ENCODE data around the gene ACTR1A. TPM values are rescaled to one million over a fixed set of nuclear protein-coding genes. Genes with fewer than 3 reads are reported as not detected.
"Not testable (repeated sequence)": the region's sequence is repeated elsewhere in the genome, so short reads cannot be mapped to it uniquely, and the experiment has no call there.

ACTR1A gene
- total and polyA plus RNA-seq, 2 donors = 60.2 to 63.7 TPM

DNA sequence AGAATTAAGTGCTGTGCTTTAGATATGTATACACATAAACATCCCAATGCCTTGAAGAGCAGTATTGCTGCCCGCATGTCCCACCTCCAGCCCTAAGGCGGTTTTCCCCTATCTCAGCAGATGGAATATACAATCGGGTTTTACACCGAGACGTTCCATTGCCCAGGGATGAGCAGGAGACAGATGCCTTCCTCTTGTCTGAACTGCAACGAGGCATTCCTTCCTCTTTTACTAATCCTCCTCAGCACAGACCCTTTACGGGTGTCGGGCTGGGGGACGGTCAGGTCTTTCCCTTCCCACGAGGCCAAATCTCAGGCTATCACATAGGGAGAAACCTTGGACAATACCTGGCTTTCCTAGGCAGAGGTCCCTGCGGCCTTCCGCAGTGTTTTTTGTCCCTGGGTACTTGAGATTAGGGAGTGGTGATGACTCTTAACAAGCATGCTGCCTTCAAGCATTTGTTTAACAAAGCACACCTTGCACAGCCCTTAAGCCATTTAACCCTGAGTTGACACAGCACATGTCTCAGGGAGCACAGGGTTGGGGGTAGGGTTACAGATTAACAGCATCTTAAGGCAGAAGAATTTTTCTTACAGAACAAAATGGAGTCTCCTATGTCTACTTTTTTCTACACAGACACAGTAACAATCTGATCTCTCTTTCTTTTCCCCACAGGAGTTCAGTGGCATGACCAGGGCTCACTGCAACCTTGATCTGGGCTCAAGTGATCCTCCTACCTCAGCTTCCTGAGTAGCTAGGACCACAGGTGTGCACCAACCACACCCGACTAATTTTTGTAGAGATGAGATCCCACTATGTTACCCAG lies 47.6 kb downstream of the ACTR1A start:
- H3K4me1 ChIP-seq (ENCODE audit: control insufficient read depth in 2 of 2, insufficient read depth in 2 of 2, low read length in 2 of 2) = peaks cover 4 to 15% of the 10 kb centered on the region in 2 donors
- H3K9me3 ChIP-seq (ENCODE audit: control insufficient read depth in 2 of 2, insufficient read depth in 1 of 2, low read length in 1 of 2); DNase-seq (ENCODE audit: low read depth in 6 of 9, low spot score in 9 of 9); H3K4me3 ChIP-seq (ENCODE audit: low read length in 2 of 2); H3K27me3 ChIP-seq (ENCODE audit: control insufficient read depth in 2 of 2, insufficient read depth in 1 of 2, low read length in 1 of 2); H3K27ac ChIP-seq (ENCODE audit: low read depth in 1 of 2, low read length in 1 of 2): not testable (repeated sequence)
- peaks cover 0 to 15% of the 10 kb centered on the region in 2 donors for H3K36me3 ChIP-seq (ENCODE audit: control insufficient read depth in 2 of 2, insufficient read depth in 2 of 2, low read length in 1 of 2)
- WGBS = 94% methylated on average over 13 of the region's 13 CpGs

DNA sequence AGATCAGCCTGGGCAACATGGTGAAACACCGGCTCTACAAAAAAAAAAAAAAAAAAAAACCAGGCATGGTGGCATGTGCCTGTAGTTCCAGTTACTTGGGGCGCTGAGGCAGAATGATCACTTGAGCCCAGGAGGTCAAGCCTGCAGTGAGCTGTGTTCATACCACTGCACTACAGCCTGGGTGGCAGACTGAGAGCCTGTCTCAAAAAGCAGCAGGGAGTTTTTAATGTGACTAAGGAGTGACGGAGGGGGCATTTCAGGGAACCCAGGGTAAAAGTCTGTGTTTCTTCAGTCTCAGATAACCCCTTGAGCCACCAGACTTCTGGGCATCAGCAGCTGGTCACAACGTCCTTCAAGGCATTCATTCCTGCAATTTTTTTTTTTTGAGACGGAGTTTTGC lies 49.0 kb downstream of the ACTR1A start:
- no peak for DNase-seq (ENCODE audit: low read depth in 6 of 9, low spot score in 9 of 9)
- H3K4me1 ChIP-seq (ENCODE audit: control insufficient read depth in 2 of 2, insufficient read depth in 2 of 2, low read length in 2 of 2) = peaks cover 6 to 23% of the 10 kb centered on the region in 2 donors

DNA sequence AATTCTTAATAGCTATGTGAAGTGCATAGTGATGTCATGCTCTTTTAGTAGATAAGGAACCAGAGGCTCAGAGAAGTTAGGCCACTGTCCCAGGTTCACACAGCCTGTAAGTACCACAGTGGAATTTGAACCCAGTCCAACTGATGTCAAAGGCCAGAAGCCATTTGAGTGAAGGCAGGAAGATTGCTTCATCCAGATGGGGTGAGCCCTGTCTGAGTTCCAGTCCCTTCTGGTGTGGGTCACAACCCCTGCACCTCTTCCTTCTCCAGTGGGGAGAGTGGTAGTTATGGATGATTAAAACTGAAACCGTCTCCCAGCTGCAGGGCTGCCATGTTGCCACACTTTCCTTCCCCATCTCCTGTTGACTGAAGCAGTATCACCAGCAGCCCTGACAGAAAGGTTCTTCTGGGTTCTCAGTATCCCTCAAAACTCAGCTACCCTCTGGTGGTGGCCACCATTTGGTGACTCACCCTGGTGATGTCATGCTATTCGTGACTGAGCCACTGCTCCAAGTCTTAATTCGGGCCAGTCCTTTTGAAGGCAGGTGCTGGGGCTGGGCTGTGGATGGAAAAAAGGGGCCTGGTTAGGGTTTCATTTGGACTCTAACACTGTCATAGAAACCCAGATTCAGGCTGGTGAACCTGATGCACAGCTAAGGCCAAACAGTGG lies 49.7 kb downstream of the ACTR1A start:
- 92% methylated on average over 3 of the region's 3 CpGs for WGBS
- Histone ChIP-seq H3K27ac (ENCODE audit: low read depth in 1 of 2, low read length in 1 of 2) (peak overlapping the region in 1 of 2 donors; percentile 15), H3K9me3 (ENCODE audit: control insufficient read depth in 2 of 2, insufficient read depth in 1 of 2, low read length in 1 of 2) (no peaks in the 10 kb centered on the region), H3K4me1 (ENCODE audit: control insufficient read depth in 2 of 2, insufficient read depth in 2 of 2, low read length in 2 of 2) (peaks cover 6 to 23% of the 10 kb centered on the region in 2 donors), H3K27me3 (ENCODE audit: control insufficient read depth in 2 of 2, insufficient read depth in 1 of 2, low read length in 1 of 2) (no peaks in the 10 kb centered on the region), H3K36me3 (ENCODE audit: control insufficient read depth in 2 of 2, insufficient read depth in 2 of 2, low read length in 1 of 2) (peaks cover 0 to 15% of the 10 kb centered on the region in 2 donors), H3K4me3 (ENCODE audit: low read length in 2 of 2) (no peak overlapping the region)
- DNase-seq (ENCODE audit: low read depth in 6 of 9, low spot score in 9 of 9) = no peak

More for the DNA sequence above, 49.0 kb downstream of the ACTR1A start:
- Histone ChIP-seq H3K27me3 (ENCODE audit: control insufficient read depth in 2 of 2, insufficient read depth in 1 of 2, low read length in 1 of 2) (no peaks in the 10 kb centered on the region), H3K9me3 (ENCODE audit: control insufficient read depth in 2 of 2, insufficient read depth in 1 of 2, low read length in 1 of 2) (no peaks in the 10 kb centered on the region), H3K36me3 (ENCODE audit: control insufficient read depth in 2 of 2, insufficient read depth in 2 of 2, low read length in 1 of 2) (peaks cover 0 to 15% of the 10 kb centered on the region in 2 donors), H3K4me3 (ENCODE audit: low read length in 2 of 2) (no peak overlapping the region), H3K27ac (ENCODE audit: low read depth in 1 of 2, low read length in 1 of 2) (no peak overlapping the region)
- WGBS = 95% methylated on average over 5 of the region's 5 CpGs

DNA sequence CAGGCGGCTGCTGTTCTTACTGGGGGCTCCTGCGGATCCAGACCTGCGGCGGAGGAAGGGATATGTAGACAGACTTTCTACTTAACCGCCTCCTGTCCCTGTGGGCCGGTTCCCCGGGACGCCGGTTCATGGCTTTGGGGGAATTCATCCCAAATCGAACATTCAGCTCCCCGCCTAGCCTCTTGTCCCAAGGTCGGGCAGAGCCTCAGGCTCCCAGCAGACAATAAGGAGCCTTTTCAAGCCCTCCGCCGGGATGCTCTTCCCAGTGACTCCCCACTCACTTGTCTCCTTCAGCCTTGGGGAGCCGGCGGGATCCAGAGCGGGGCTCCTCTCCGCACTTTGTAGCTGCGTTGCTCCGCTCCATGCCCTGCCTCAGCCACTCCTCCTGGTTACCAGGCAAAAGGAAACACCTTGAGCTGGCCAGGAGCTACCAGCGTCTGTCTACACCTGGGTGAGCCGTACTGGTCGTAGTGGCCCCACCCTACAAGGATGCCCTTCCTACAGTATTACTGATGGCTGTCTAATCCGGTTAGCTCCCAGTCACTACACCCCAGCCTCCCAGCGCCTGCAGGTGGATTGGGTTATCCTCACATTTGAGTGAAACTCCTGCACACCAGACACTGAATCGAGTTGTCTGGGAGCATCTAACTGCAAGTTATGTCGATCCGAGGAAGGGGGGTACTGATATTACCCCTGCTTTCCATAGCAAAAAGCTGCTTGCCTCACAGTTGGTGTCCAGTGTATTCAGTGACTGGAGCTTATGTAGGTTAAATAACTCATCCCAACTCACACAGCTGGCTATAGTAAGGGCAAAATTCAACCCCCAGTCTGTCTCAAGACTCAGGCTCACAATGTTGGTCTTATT lies 51.2 kb downstream of the ACTR1A start, which contains the start of gene C10orf95:
Gene C10orf95 (minus strand): TSS at position 439 of the 865 bp plus-strand sequence. CDS start 450 bp downstream, outside the sequence.
- WGBS = 43% methylated on average over 28 of the region's 28 CpGs
- no peaks in the 10 kb centered on the region for H3K27me3 ChIP-seq (ENCODE audit: control insufficient read depth in 2 of 2, insufficient read depth in 1 of 2, low read length in 1 of 2)
- peak within 1 kb of the TSS in 1 of 2 donors; percentile 91 for H3K27ac ChIP-seq (ENCODE audit: low read depth in 1 of 2, low read length in 1 of 2)
- peaks cover 0 to 15% of the 10 kb centered on the region in 2 donors for H3K36me3 ChIP-seq (ENCODE audit: control insufficient read depth in 2 of 2, insufficient read depth in 2 of 2, low read length in 1 of 2)
- H3K4me1 ChIP-seq (ENCODE audit: control insufficient read depth in 2 of 2, insufficient read depth in 2 of 2, low read length in 2 of 2) = peaks cover 6 to 23% of the 10 kb centered on the region in 2 donors
- H3K9me3 ChIP-seq (ENCODE audit: control insufficient read depth in 2 of 2, insufficient read depth in 1 of 2, low read length in 1 of 2) = no peaks in the 10 kb centered on the region
- H3K4me3 ChIP-seq (ENCODE audit: low read length in 2 of 2) = peak within 1 kb of the TSS; percentile 57 to 89
- no peak for DNase-seq (ENCODE audit: low read depth in 6 of 9, low spot score in 9 of 9)

DNA sequence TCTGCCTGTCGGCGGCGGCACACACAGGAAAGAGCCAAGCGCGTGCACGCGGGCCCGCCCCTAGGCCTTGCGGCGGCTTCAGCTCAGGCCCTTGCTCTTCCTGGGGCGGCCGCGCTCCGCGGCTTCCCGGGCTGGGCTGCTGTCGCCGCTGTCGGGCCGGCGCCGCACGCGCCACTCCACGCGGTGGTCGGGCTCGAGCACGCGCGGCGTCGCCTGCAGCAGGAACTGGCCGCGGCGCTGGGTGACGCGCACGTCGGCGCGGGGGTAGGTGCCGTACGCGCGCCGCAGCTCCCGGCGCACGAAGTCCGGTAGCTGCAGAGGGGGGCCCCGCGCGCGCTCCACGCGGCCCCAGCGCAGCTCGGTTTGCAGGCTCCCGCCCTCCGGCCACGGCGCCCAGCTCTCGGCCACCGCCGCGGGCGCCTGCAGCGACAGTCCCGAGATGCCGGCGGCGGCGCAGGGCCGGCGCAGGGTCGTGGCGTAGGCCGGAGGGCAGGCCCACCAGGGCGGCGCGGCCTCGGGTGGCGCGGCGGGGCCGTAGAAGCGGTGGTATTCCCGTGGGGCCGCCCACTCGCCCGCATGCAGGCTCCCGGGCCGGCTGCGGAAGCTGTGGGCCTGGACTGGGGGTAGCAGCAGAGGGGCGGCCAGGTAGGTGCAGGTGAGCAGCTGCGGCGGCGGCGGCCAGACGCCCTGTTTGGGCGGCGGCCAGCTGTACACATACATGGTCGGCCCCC lies 52.0 kb downstream of the ACTR1A start:
- Histone ChIP-seq H3K4me1 (ENCODE audit: control insufficient read depth in 2 of 2, insufficient read depth in 2 of 2, low read length in 2 of 2) (peaks cover 6 to 23% of the 10 kb centered on the region in 2 donors), H3K4me3 (ENCODE audit: low read length in 2 of 2) (peak overlapping the region; percentile 57 to 89), H3K36me3 (ENCODE audit: control insufficient read depth in 2 of 2, insufficient read depth in 2 of 2, low read length in 1 of 2) (peaks cover 0 to 8% of the 10 kb centered on the region in 2 donors), H3K27ac (ENCODE audit: low read depth in 1 of 2, low read length in 1 of 2) (peak overlapping the region; percentile 81 to 91), H3K9me3 (ENCODE audit: control insufficient read depth in 2 of 2, insufficient read depth in 1 of 2, low read length in 1 of 2) (no peaks in the 10 kb centered on the region), H3K27me3 (ENCODE audit: control insufficient read depth in 2 of 2, insufficient read depth in 1 of 2, low read length in 1 of 2) (no peaks in the 10 kb centered on the region)
- WGBS = under 1% methylated on average over 104 of the region's 104 CpGs
- DNase-seq (ENCODE audit: low read depth in 6 of 9, low spot score in 9 of 9) = peak; percentile 57 to 91 (median 81)

DNA sequence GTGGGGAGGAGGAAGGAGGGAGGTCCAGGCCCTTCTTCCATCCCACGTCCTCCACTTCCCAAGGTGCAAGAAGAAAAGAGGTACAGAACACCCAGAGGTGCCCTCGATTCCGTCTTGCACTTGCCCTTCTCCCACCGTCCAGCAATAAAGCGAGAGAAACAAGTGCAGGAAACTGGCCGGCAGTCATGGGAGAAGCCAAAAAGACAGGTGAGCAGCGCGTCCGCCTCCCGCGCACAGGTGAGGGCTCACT lies 52.5 kb downstream of the ACTR1A start:
- Histone ChIP-seq H3K4me1 (ENCODE audit: control insufficient read depth in 2 of 2, insufficient read depth in 2 of 2, low read length in 2 of 2) (peaks cover 6 to 23% of the 10 kb centered on the region in 2 donors), H3K27ac (ENCODE audit: low read depth in 1 of 2, low read length in 1 of 2) (peak overlapping the region; percentile 81 to 91)
- WGBS = 0% methylated on average over 11 of the region's 11 CpGs

DNA sequence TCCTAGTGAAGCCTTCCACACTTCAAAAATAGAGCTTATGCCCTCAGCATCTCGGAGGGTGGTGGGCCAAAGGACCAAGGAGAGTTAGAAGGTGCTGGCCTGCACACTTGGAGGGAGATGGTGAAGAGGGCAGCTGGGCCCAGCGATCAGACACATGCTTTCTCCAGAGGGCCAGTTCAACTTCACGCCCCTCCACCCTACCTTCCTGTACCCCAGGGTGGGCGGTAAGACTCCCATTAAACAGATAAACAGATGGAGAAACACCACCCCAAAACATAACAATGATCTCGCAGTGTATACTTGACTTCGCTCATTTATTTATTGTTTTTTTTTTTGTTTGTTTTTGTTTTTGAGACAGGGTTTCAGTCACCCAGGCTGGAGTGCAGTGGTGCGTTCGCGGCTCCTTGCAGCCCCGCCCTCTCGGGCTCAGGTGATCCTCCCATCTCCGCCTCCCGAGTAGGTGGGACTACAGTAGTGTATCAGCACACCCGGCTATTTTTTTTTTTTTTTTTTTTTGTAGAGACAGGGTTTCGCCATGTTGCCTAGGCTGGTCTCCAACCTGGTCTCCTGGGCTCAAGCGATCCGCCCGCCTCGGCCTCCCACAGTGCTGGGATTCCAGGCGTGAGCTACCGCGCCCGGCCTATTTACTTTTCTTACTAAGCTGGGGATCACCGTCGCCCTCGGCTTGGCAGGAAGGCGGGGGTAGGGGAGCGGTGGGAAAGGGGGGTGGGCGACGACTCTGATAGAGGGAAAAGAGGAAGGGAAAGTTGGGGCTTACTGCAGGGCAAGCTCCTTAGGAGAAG lies 53.0 kb downstream of the ACTR1A start:
- peak in 5 of 9 donors; percentile 66 to 87 (median 68) for DNase-seq (ENCODE audit: low read depth in 6 of 9, low spot score in 9 of 9)
- H3K27me3 ChIP-seq (ENCODE audit: control insufficient read depth in 2 of 2, insufficient read depth in 1 of 2, low read length in 1 of 2) = no peaks in the 10 kb centered on the region
- 7% methylated on average over 30 of the region's 30 CpGs for WGBS
- H3K9me3 ChIP-seq (ENCODE audit: control insufficient read depth in 2 of 2, insufficient read depth in 1 of 2, low read length in 1 of 2) = no peaks in the 10 kb centered on the region
- H3K4me3 ChIP-seq (ENCODE audit: low read length in 2 of 2) = peak overlapping the region; percentile 57 to 89
- peaks cover 6 to 23% of the 10 kb centered on the region in 2 donors for H3K4me1 ChIP-seq (ENCODE audit: control insufficient read depth in 2 of 2, insufficient read depth in 2 of 2, low read length in 2 of 2)
- peak overlapping the region; percentile 81 to 91 for H3K27ac ChIP-seq (ENCODE audit: low read depth in 1 of 2, low read length in 1 of 2)
- H3K36me3 ChIP-seq (ENCODE audit: control insufficient read depth in 2 of 2, insufficient read depth in 2 of 2, low read length in 1 of 2) = peaks cover 0 to 8% of the 10 kb centered on the region in 2 donors

More for the DNA sequence above, 52.5 kb downstream of the ACTR1A start:
- H3K9me3 ChIP-seq (ENCODE audit: control insufficient read depth in 2 of 2, insufficient read depth in 1 of 2, low read length in 1 of 2) = no peaks in the 10 kb centered on the region
- DNase-seq (ENCODE audit: low read depth in 6 of 9, low spot score in 9 of 9) = no peak
- no peaks in the 10 kb centered on the region for H3K27me3 ChIP-seq (ENCODE audit: control insufficient read depth in 2 of 2, insufficient read depth in 1 of 2, low read length in 1 of 2)
- peak overlapping the region; percentile 57 to 89 for H3K4me3 ChIP-seq (ENCODE audit: low read length in 2 of 2)
- H3K36me3 ChIP-seq (ENCODE audit: control insufficient read depth in 2 of 2, insufficient read depth in 2 of 2, low read length in 1 of 2) = peaks cover 0 to 8% of the 10 kb centered on the region in 2 donors

DNA sequence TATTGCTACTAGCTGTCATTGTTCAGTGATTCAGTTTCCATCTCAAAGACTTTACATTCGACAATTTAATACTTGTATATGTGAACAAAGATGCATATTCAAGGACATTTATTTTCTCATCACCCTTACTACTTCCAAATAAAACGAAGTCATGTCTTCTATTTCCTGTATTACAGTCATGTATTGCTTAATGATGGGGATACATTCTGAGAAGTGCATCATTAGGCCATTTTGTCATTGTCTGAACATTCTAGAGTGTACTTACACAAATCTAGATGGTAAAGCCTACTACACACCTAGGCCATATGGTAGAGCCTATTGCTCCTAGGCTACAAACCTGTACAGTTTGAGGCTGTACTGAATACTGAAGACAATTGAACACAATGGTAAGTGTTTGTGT lies 57.7 kb downstream of the ACTR1A start:
- DNase-seq (ENCODE audit: low read depth in 6 of 9, low spot score in 9 of 9) = no peak
- 95% methylated on average over 2 of the region's 2 CpGs for WGBS
- no peaks in the 10 kb centered on the region for H3K36me3 ChIP-seq (ENCODE audit: control insufficient read depth in 2 of 2, insufficient read depth in 2 of 2, low read length in 1 of 2)
- no peak overlapping the region for H3K4me3 ChIP-seq (ENCODE audit: low read length in 2 of 2)
- peaks cover 3 to 8% of the 10 kb centered on the region in 2 donors for H3K4me1 ChIP-seq (ENCODE audit: control insufficient read depth in 2 of 2, insufficient read depth in 2 of 2, low read length in 2 of 2)
- no peak overlapping the region for H3K27ac ChIP-seq (ENCODE audit: low read depth in 1 of 2, low read length in 1 of 2)
- H3K27me3 ChIP-seq (ENCODE audit: control insufficient read depth in 2 of 2, insufficient read depth in 1 of 2, low read length in 1 of 2) = no peaks in the 10 kb centered on the region
- H3K9me3 ChIP-seq (ENCODE audit: control insufficient read depth in 2 of 2, insufficient read depth in 1 of 2, low read length in 1 of 2) = no peaks in the 10 kb centered on the region

Data from thymus (tissue), 11 donors.